ENCODE measurements around the gene IL9.

DNA sequence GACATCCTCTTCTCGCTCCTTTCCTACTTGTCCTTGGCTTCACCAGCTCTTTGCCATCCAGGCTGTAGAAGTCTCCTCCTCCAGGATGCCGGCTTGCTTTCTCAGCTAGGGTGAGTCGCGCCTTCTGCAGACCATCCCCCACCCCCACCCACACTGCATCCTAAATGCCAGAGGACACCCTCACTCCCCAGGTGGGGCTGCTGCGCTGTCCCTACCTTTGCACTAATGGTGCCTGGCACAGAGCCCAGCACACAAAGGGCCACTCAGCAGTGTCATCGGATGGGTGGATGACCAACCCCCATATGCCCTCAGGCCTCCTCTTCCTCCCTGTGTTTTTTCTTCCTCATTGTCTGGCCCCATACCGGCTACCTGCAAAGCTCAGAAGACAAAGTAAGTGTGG is 14.8 kb downstream of the IL9 start:
- TF ChIP-seq POLR2A (IDR thresholded peaks at IDR 0.05): no peak
- TF ChIP-seq, protein P1, sequence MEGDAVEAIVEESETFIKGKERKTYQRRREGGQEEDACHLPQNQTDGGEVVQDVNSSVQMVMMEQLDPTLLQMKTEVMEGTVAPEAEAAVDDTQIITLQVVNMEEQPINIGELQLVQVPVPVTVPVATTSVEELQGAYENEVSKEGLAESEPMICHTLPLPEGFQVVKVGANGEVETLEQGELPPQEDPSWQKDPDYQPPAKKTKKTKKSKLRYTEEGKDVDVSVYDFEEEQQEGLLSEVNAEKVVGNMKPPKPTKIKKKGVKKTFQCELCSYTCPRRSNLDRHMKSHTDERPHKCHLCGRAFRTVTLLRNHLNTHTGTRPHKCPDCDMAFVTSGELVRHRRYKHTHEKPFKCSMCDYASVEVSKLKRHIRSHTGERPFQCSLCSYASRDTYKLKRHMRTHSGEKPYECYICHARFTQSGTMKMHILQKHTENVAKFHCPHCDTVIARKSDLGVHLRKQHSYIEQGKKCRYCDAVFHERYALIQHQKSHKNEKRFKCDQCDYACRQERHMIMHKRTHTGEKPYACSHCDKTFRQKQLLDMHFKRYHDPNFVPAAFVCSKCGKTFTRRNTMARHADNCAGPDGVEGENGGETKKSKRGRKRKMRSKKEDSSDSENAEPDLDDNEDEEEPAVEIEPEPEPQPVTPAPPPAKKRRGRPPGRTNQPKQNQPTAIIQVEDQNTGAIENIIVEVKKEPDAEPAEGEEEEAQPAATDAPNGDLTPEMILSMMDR (IDR thresholded peaks at IDR 0.05): no peak
